ENCODE measurements around the gene TRPV2. TPM values are rescaled to one million over a fixed set of nuclear protein-coding genes. Genes with fewer than 3 reads are reported as not detected.

The TRPV2 gene
- total and polyA plus RNA-seq, 9 of the 15 experiments (the other 6 are each of a cell fraction or from before 2014, with no cell fraction given) = 10.0 to 97.5 (median 30.3) TPM

DNA sequence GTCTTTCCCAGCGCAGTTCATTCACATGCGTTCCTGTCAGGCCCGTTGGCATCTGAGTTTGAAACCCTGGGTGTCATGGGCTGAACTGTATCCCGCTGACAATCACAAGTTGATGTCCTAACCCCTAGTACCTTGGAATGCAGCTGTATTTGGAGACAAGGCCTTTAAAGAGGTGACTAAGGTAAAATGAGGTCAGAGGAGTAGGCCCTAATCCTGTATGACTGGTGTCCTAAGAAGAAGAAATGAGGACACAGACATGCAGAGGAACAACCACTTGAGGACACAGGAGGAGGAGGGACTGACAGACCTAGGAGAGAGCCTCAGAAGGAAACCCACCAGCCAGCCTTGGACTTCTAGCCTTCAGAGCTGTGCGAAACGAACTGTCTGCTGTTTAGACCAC lies 33.1 kb downstream of the TRPV2 start (continued):
- TF ChIP-seq, protein P1, sequence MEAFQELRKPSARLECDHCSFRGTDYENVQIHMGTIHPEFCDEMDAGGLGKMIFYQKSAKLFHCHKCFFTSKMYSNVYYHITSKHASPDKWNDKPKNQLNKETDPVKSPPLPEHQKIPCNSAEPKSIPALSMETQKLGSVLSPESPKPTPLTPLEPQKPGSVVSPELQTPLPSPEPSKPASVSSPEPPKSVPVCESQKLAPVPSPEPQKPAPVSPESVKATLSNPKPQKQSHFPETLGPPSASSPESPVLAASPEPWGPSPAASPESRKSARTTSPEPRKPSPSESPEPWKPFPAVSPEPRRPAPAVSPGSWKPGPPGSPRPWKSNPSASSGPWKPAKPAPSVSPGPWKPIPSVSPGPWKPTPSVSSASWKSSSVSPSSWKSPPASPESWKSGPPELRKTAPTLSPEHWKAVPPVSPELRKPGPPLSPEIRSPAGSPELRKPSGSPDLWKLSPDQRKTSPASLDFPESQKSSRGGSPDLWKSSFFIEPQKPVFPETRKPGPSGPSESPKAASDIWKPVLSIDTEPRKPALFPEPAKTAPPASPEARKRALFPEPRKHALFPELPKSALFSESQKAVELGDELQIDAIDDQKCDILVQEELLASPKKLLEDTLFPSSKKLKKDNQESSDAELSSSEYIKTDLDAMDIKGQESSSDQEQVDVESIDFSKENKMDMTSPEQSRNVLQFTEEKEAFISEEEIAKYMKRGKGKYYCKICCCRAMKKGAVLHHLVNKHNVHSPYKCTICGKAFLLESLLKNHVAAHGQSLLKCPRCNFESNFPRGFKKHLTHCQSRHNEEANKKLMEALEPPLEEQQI (IDR thresholded peaks at IDR 0.05) = no peak
- TF ChIP-seq E2F3 (CRISPR knock-in tag; IDR thresholded peaks at IDR 0.05) (no peak), BRD4 (IDR thresholded peaks at IDR 0.05) (no peak), TOE1 (IDR thresholded peaks at IDR 0.05; ENCODE audit: borderline replicate concordance) (no peak), TOE1 (CRISPR knock-in tag; IDR thresholded peaks at IDR 0.05; ENCODE audit: borderline replicate concordance, low read depth) (no peak), TRIM24 (IDR thresholded peaks at IDR 0.05) (no peak), ZNF586 (CRISPR knock-in tag; conservative IDR thresholded peaks at IDR 0.05) (no peak)

DNA sequence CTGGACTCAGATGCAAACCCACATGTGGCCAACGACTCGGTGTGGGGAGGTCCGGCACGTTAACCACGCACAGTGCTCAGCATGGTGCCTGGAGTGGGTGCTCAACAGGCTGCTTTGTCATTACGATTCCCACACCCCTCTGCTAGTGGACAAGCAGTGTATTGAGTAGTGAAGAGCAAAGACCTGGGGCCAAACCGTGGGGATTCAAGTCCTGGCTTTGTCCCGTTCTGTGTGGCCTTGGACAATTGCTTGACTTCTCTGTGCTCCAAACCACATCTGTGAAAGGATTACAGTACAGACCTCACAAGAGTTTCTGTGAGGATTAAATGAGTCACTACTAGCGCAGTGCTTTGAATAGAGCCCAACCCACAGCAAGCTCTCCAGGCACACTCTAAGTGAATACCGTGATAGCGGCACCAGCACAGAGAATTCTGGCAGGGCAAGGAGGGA lies 33.8 kb downstream of the TRPV2 start:
- Histone ChIP-seq H3K9me1 (ENCODE audit: control insufficient read depth, insufficient read depth, low read length) (no peaks in the 10 kb centered on the region), H3K27me3 (ENCODE audit: control insufficient read depth in 2 of 2, insufficient read depth in 2 of 2, low read length in 2 of 2) (no peaks in the 10 kb centered on the region), H3K9me3 (replicated peaks; ENCODE audit: control insufficient read depth, insufficient read depth, low read depth, low read length) (no peaks in the 10 kb centered on the region), H3K36me3 (ENCODE audit: control insufficient read depth, insufficient read depth, low read length) (peaks cover 56% of the 10 kb centered on the region; the same call in 2 of the 3 replicates), H2AFZ (ENCODE audit: low read depth, low read length) (no peak overlapping the region), H4K20me1 (replicated peaks; ENCODE audit: control insufficient read depth, insufficient read depth, low read length) (peaks cover 43% of the 10 kb centered on the region), H3K4me2 (ENCODE audit: insufficient read depth, low read length) (no peak overlapping the region), H3K4me1 (replicated peaks in 1 of 2; ENCODE audit: control insufficient read depth in 2 of 2, insufficient read depth in 2 of 2, low read length in 2 of 2) (peaks cover 0 to 16% of the 10 kb centered on the region in 2 experiments; a peak in 3 of 5 replicates), H3K27ac (ENCODE audit: extremely low read depth, low read depth, low read length) (no peak overlapping the region), H3K79me2 (ENCODE audit: control insufficient read depth, insufficient read depth, low read length) (peaks cover 12% of the 10 kb centered on the region), H3K9ac (ENCODE audit: insufficient read depth in 1 of 2, low read depth in 2 of 2, low read length in 2 of 2) (peak overlapping the region in 1 of 2 experiments; percentile 6; a peak in 1 of 4 replicates), H3K4me3 (no peak overlapping the region)
- DNase-seq (ENCODE audit: extremely low read depth in 1 of 4, low spot score in 3 of 4) (no peak), FAIRE-seq (no peak), ATAC-seq (no peak)
- ChIA-PET POLR2A (interaction anchor here (0.6 to 1.3 kb wide), 3 partner anchors 11 to 63 kb away, joined by 3 to 4 read pairs (median 3); no protein-coding TSS in a partner anchor), CTCF (ENCODE audit: low intra/inter-chr PET ratio) (interaction anchor here (0.8 kb wide), 1 partner anchor 85 kb away, joined by 3 read pairs; no protein-coding TSS in a partner anchor)
- in situ Hi-C loops (cut with MboI) = no loop called here
- BruUV-seq (replicated peaks) = no TSS peak
- intact Hi-C loops (cut with micrococcal nuclease) = no loop called here
- 82% methylated on average over 6 of the region's 11 CpGs for WGBS (ENCODE audit: insufficient coverage, low coverage, missing lambda C conversion rate)
- TF ChIP-seq BCOR (IDR thresholded peaks at IDR 0.05) = peak; percentile 36; the same call in 1 of the 2 replicates
- no peak for TF ChIP-seq MBD2 (IDR thresholded peaks at IDR 0.05; ENCODE audit: borderline replicate concordance, low read depth)
- TF ChIP-seq ZFPM2 (CRISPR knock-in tag; IDR thresholded peaks at IDR 0.05) = no peak
- no peak for TF ChIP-seq NELFE (IDR thresholded peaks at IDR 0.05; ENCODE audit: insufficient read depth, insufficient read length)
- no peak for TF ChIP-seq NR1H2 (CRISPR knock-in tag; IDR thresholded peaks at IDR 0.05)
- peak; percentile 16 for TF ChIP-seq RBM25 (IDR thresholded peaks at IDR 0.05; ENCODE audit: low read depth, low read length, severe bottlenecking)
- TF ChIP-seq ZFP30 (CRISPR knock-in tag; IDR thresholded peaks at IDR 0.05; ENCODE audit: borderline replicate concordance) = no peak
- TF ChIP-seq, protein P2, sequence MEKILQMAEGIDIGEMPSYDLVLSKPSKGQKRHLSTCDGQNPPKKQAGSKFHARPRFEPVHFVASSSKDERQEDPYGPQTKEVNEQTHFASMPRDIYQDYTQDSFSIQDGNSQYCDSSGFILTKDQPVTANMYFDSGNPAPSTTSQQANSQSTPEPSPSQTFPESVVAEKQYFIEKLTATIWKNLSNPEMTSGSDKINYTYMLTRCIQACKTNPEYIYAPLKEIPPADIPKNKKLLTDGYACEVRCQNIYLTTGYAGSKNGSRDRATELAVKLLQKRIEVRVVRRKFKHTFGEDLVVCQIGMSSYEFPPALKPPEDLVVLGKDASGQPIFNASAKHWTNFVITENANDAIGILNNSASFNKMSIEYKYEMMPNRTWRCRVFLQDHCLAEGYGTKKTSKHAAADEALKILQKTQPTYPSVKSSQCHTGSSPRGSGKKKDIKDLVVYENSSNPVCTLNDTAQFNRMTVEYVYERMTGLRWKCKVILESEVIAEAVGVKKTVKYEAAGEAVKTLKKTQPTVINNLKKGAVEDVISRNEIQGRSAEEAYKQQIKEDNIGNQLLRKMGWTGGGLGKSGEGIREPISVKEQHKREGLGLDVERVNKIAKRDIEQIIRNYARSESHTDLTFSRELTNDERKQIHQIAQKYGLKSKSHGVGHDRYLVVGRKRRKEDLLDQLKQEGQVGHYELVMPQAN (IDR thresholded peaks at IDR 0.05; ENCODE audit: borderline replicate concordance) = no peak
- peak; percentile 48 for TF ChIP-seq ZFP36 (IDR thresholded peaks at IDR 0.05; ENCODE audit: low read depth, low read length, partially characterized antibody)
